Stimulated activated CD4-positive, alpha-beta T cell treated with anti-CD3 and anti-CD28 coated beads, Interleukin-12 subunit alpha, Interleukin-12 subunit beta, amount 100 ng/mL, for 4 hours (primary cell): ENCODE results near the gene AGPAT3.

Source experiments
- DNase-seq: peaks from one replicate; pipeline ENCODE4 v3.0.0-alpha.2; 2020

The AGPAT3 gene

GRCh38 chr21:43925609-43926008 lies 60.6 kb downstream of the AGPAT3 start:
- no peak for DNase-seq

GRCh38 chr21:43926196-43926595 lies 61.2 kb downstream of the AGPAT3 start:
- no peak for DNase-seq

- DNase-seq = no peak
Measured at GRCh38 chr21:43927591-43928221, 62.7 kb downstream of the AGPAT3 start.

- no peak for DNase-seq
Measured at GRCh38 chr21:43928222-43929125, 63.5 kb downstream of the AGPAT3 start.

GRCh38 chr21:43929217-43929971 lies 64.4 kb downstream of the AGPAT3 start:
- no peak for DNase-seq

GRCh38 chr21:43930074-43930847 lies 65.2 kb downstream of the AGPAT3 start:
- no peak for DNase-seq

- no peak for DNase-seq
Measured at GRCh38 chr21:43930848-43931375, 65.9 kb downstream of the AGPAT3 start.

GRCh38 chr21:43931489-43931888 lies 66.5 kb downstream of the AGPAT3 start:
- DNase-seq = no peak

GRCh38 chr21:43932005-43932404 lies 67.0 kb downstream of the AGPAT3 start:
- no peak for DNase-seq

- no peak for DNase-seq
Measured at GRCh38 chr21:43933199-43933598, 68.2 kb downstream of the AGPAT3 start.

- no peak for DNase-seq
Measured at GRCh38 chr21:43933680-43934079, 68.7 kb downstream of the AGPAT3 start.

GRCh38 chr21:43934116-43934515 lies 69.1 kb downstream of the AGPAT3 start:
- no peak for DNase-seq

GRCh38 chr21:43934716-43935705 lies 70.0 kb downstream of the AGPAT3 start:
- DNase-seq = no peak

GRCh38 chr21:43935711-43936110 lies 70.7 kb downstream of the AGPAT3 start:
- no peak for DNase-seq

GRCh38 chr21:43936247-43936967 lies 71.4 kb downstream of the AGPAT3 start:
- DNase-seq = no peak

GRCh38 chr21:43937051-43937832 lies 72.2 kb downstream of the AGPAT3 start:
- DNase-seq = no peak

- DNase-seq = no peak
Measured at GRCh38 chr21:43937891-43938309, 72.9 kb downstream of the AGPAT3 start.

GRCh38 chr21:43938751-43939442 lies 73.9 kb downstream of the AGPAT3 start:
- DNase-seq = peak; percentile 86
